Thoracic aorta (tissue), 2 donors: ENCODE measurements around the gene MFNG. TPM values are rescaled to one million over a fixed set of nuclear protein-coding genes. Genes with fewer than 3 reads are reported as not detected.

Experiments
- ATAC-seq: fragments of 150-250 bp; one replicate; pipeline ENCODE4 v1.8.0; 2017; ENCODE audit warnings: low read depth; ENCODE audit not compliant: insufficient number of reproducible peaks, low FRiP score
- DNase-seq: peaks from one replicate; pipeline ENCODE4 v3.0.0-alpha.2; 2020; ENCODE audit warnings: low spot score
- H3K27ac ChIP-seq, 2 donors: fragments of 200-600 bp; sonication (generic); 1 replicate in 1 of 2; 2 replicates in 1 of 2; pipeline ENCODE4 v1.5.1; 2016; ENCODE audit warnings: mild to moderate bottlenecking in 2 of 2, moderate library complexity in 2 of 2
- H3K27me3 ChIP-seq: fragments of 200-600 bp; sonication (generic); replicated peaks from 2 replicates; pipeline ENCODE4 v1.6.0; 2016; ENCODE audit warnings: mild to moderate bottlenecking; ENCODE audit not compliant: insufficient read depth
- H3K36me3 ChIP-seq: fragments of 200-600 bp; sonication (generic); one replicate; pipeline ENCODE4 v1.5.1; 2016
- H3K4me1 ChIP-seq, 2 donors: fragments of 200-600 bp; sonication (generic); 1 replicate in 1 of 2; 2 replicates in 1 of 2; pipeline versions ENCODE4 v1.5.1 to v1.6.0; 2016; ENCODE audit warnings: low read depth in 2 of 2, mild to moderate bottlenecking in 1 of 2; ENCODE audit not compliant: control insufficient read depth in 1 of 2
- H3K4me3 ChIP-seq: fragments of 200-600 bp; sonication (generic); 2 replicates; pipeline ENCODE4 v1.5.1; 2016; ENCODE audit warnings: mild to moderate bottlenecking
- H3K9me3 ChIP-seq: fragments of 200-600 bp; sonication (generic); 2 replicates; pipeline ENCODE4 v1.5.1; 2016
- total RNA-seq, 2 donors: library from RNA; depleted of rRNA; stranded (reverse); fragments of >200 nt; gene quantifications; one replicate each; pipeline versions ENCODE4 v1.1.0 to v1.2.3, GENCODE V29; 2016
- TF ChIP-seq, protein P1 (sequence below): fragments of 200-600 bp; sonication (generic); IDR thresholded peaks from one replicate; pipeline ENCODE4 v1.5.1; 2019; ENCODE audit warnings: antibody characterized with exemption

The MFNG gene
- total RNA-seq, 2 donors from 2014 or later = 18.1 to 25.5 TPM

DNA sequence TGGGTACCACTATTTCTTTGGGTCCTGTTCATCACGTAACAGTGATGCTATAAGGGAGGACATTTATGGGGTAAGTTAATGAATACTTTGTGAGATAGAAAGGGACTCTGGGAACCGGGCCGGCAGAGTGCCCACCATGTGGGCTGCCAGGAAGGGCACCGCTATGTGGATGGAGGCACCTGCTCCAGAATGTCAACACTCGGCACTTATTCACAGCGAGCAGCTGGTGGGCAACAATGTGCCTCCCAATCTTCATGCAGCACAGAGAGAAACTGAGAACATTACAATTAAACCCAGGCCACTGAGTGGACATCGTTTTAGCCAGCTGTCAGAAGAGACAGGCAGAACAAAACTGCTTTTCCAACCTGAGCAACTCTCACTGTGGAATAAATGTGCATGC is 43.1 kb downstream of the MFNG start:
- H3K4me1 ChIP-seq = no peaks in the 10 kb centered on the region
- DNase-seq (no peak), ATAC-seq (no peak)
- H3K27ac ChIP-seq = no peak overlapping the region
- H3K27me3 ChIP-seq = no peaks in the 10 kb centered on the region
- TF ChIP-seq, protein P1, sequence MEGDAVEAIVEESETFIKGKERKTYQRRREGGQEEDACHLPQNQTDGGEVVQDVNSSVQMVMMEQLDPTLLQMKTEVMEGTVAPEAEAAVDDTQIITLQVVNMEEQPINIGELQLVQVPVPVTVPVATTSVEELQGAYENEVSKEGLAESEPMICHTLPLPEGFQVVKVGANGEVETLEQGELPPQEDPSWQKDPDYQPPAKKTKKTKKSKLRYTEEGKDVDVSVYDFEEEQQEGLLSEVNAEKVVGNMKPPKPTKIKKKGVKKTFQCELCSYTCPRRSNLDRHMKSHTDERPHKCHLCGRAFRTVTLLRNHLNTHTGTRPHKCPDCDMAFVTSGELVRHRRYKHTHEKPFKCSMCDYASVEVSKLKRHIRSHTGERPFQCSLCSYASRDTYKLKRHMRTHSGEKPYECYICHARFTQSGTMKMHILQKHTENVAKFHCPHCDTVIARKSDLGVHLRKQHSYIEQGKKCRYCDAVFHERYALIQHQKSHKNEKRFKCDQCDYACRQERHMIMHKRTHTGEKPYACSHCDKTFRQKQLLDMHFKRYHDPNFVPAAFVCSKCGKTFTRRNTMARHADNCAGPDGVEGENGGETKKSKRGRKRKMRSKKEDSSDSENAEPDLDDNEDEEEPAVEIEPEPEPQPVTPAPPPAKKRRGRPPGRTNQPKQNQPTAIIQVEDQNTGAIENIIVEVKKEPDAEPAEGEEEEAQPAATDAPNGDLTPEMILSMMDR = no peak
- no peaks in the 10 kb centered on the region for H3K36me3 ChIP-seq
- no peaks in the 10 kb centered on the region for H3K9me3 ChIP-seq
- no peak overlapping the region for H3K4me3 ChIP-seq

DNA sequence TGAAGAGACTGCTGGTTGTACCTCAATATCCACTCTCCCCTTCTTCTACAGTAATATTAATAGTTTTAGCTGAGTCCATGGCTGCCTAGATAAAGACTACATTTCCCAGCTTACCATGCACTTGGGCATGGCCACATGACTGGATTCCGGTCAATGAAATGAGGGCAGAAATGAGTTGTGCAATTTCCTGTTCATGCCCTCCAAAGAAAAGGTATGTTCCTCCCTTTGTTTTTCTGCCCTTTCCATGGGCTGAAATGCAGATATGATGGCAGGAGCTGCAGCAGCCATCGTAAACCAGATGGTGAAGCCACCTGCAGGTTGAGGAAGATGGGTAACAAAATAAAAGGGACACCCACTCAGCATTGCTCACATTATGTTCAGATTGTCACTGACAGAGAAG is 43.6 kb downstream of the MFNG start:
- ATAC-seq = no peak
- no peak for DNase-seq
- no peaks in the 10 kb centered on the region for H3K27me3 ChIP-seq

DNA sequence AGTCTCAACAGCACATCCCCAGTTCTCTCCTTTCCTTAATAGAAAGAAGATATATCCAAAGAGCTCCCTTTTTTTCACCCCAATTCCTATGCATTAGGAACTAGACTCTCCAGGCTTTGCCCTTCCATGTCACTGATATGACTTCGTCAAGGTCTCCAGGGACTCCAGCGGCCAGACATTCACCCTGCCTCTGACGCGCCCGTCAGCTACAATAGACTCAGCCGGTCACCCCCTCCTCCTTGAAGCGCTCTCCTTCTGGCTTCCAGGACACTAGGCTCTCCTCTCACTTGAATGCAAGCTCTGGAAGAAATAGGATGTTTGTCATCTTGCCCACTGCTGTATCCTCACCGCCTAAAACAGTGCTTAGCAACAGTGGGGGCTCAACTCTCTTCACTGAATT is 44.0 kb downstream of the MFNG start:
- TF ChIP-seq, protein P1 = no peak
- Histone ChIP-seq H3K9me3 (no peaks in the 10 kb centered on the region), H3K4me3 (no peak overlapping the region), H3K27me3 (no peaks in the 10 kb centered on the region), H3K36me3 (no peaks in the 10 kb centered on the region), H3K27ac (no peak overlapping the region), H3K4me1 (no peaks in the 10 kb centered on the region)
- no peak for ATAC-seq
- no peak for DNase-seq

More for the DNA sequence above, 43.6 kb downstream of the MFNG start:
- Histone ChIP-seq H3K4me1 (no peaks in the 10 kb centered on the region), H3K9me3 (no peaks in the 10 kb centered on the region), H3K36me3 (no peaks in the 10 kb centered on the region), H3K4me3 (no peak overlapping the region), H3K27ac (no peak overlapping the region)
- TF ChIP-seq, protein P1 = no peak

DNA sequence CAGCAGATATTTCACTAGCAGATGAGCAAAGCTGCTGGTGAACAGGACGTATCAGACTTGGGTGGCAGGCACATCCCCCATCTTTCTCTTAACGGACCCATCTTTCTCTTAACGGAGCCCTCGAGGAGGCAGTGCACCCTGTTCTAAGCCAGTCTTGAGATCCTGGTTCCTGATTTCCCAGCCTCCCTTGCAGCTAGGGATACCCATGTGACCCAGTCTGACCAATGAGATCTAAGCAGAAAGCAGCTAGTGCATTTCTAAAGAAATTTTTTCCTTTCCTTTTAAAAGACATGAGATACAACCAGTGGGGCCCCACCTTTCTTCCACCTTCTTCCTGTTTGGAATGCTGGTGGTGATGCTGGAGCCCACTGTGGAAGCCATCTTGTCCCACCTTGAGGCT is 45.3 kb downstream of the MFNG start:
- TF ChIP-seq, protein P1 = no peak
- no peak for ATAC-seq
- no peak overlapping the region for H3K27ac ChIP-seq
- no peaks in the 10 kb centered on the region for H3K27me3 ChIP-seq
- no peaks in the 10 kb centered on the region for H3K4me1 ChIP-seq
- no peak overlapping the region for H3K4me3 ChIP-seq
- H3K36me3 ChIP-seq = no peaks in the 10 kb centered on the region
- DNase-seq = no peak
- H3K9me3 ChIP-seq = no peaks in the 10 kb centered on the region

DNA sequence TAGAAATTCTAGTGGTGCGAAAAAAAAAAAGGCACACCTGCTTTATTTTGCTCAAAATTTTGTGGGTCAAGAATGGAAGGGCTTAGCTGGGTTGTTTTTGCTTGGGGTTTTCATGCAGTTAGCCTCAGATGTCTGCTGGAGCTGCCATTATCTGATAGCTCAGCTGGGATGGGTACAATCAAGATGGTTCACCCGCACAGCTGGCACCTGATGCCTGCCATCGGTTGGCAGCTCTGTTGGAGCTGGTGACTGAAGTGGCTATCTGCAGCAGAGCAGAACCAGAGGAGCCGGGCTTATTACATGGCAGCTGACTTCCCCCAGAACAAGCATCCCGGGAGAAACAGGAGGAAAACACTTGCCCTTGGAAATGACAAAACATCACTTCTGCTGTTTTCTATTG is 46.8 kb downstream of the MFNG start:
- TF ChIP-seq, protein P1 = no peak
- Histone ChIP-seq H3K36me3 (no peaks in the 10 kb centered on the region), H3K27ac (no peak overlapping the region), H3K27me3 (no peaks in the 10 kb centered on the region), H3K4me3 (no peak overlapping the region), H3K9me3 (no peaks in the 10 kb centered on the region), H3K4me1 (no peaks in the 10 kb centered on the region)
- ATAC-seq (no peak), DNase-seq (no peak)
